GM23338 (cell line): ENCODE data around the gene ETFB. TPM values are rescaled to one million over a fixed set of nuclear protein-coding genes. Genes with fewer than 3 reads are reported as not detected.
A peak's percentile ranks its signal among the peaks of the same experiment; 100 is the strongest.

Experiments
- ATAC-seq: fragments of 200-7000 bp; cut with Tn5 transposase; 3 replicates; pipeline ENCODE4 v1.9.1; 2020
- DNase-seq: peaks from one replicate; pipeline ENCODE4 v3.0.0-alpha.2; 2015; ENCODE audit warnings: low spot score
- H2AFZ ChIP-seq: fragments of 200-600 bp; sonication (generic); 2 replicates; pipeline ENCODE4 v1.8.0; 2016; ENCODE audit warnings: antibody characterized with exemption, mild to moderate bottlenecking, moderate library complexity
- H3F3A ChIP-seq: fragments of 200-600 bp; sonication (generic); replicated peaks from 2 replicates; pipeline ENCODE4 v1.8.0; 2017; ENCODE audit warnings: antibody characterized with exemption, mixed run types, low read depth
- H3K27ac ChIP-seq: fragments of 200-600 bp; sonication (generic); 2 replicates; pipeline ENCODE4 v1.6.1; 2016; ENCODE audit warnings: low read depth
- H3K27me3 ChIP-seq: fragments of 200-600 bp; sonication (generic); 2 replicates; pipeline ENCODE4 v1.8.0; 2016; ENCODE audit warnings: mild to moderate bottlenecking, mixed run types, moderate library complexity; ENCODE audit not compliant: insufficient read depth
- H3K36me3 ChIP-seq: fragments of 200-600 bp; sonication (generic); 2 replicates; pipeline ENCODE4 v1.8.0; 2016; ENCODE audit warnings: mild to moderate bottlenecking; ENCODE audit not compliant: insufficient read depth
- H3K4me1 ChIP-seq: fragments of 200-600 bp; sonication (generic); 2 replicates; pipeline ENCODE4 v1.8.0; 2016; ENCODE audit warnings: mild to moderate bottlenecking, moderate library complexity; ENCODE audit not compliant: insufficient read depth
- H3K4me2 ChIP-seq: fragments of 200-600 bp; sonication (generic); 2 replicates; pipeline ENCODE4 v1.7.1; 2017; ENCODE audit warnings: mixed run types
- H3K4me3 ChIP-seq: fragments of 200-600 bp; sonication (generic); 2 replicates; pipeline ENCODE4 v1.6.1; 2016; ENCODE audit warnings: mixed run types
- H3K79me2 ChIP-seq: fragments of 200-600 bp; sonication (generic); replicated peaks from 2 replicates; pipeline ENCODE4 v1.8.0; 2017; ENCODE audit warnings: mild to moderate bottlenecking; ENCODE audit not compliant: insufficient read depth
- H3K9me2 ChIP-seq: fragments of 200-600 bp; sonication (generic); 2 replicates; pipeline ENCODE4 v1.8.0; 2017; ENCODE audit not compliant: insufficient read depth
- H4K20me1 ChIP-seq: fragments of 200-600 bp; sonication (generic); replicated peaks from 2 replicates; pipeline ENCODE4 v1.8.0; 2017; ENCODE audit warnings: mild to moderate bottlenecking; ENCODE audit not compliant: insufficient read depth
- H3K27ac Mint-ChIP-seq: 2 replicates; pipeline ENCODE4 v1.8.0; 2020; ENCODE audit warnings: inconsistent platforms, mild to moderate bottlenecking, moderate library complexity, mixed read lengths
- H3K27me3 Mint-ChIP-seq: 3 replicates; pipeline ENCODE4 v1.8.0; 2022; ENCODE audit warnings: low read depth, mild to moderate bottlenecking, moderate library complexity, mixed read lengths, inconsistent platforms; ENCODE audit not compliant: insufficient read depth, poor library complexity
- H3K36me3 Mint-ChIP-seq: 3 replicates; pipeline ENCODE4 v1.8.0; 2021; ENCODE audit warnings: low read depth, mild to moderate bottlenecking, inconsistent platforms, moderate library complexity, mixed read lengths
- H3K4me1 Mint-ChIP-seq: 3 replicates; pipeline ENCODE4 v1.8.0; 2020; ENCODE audit warnings: mild to moderate bottlenecking, inconsistent platforms, mixed read lengths
- H3K4me3 Mint-ChIP-seq: 3 replicates; pipeline ENCODE4 v1.8.0; 2021; ENCODE audit warnings: moderate library complexity, mild to moderate bottlenecking, inconsistent platforms, mixed read lengths
- H3K9me3 Mint-ChIP-seq: 3 replicates; pipeline ENCODE4 v1.8.0; 2020; ENCODE audit warnings: moderate library complexity, mild to moderate bottlenecking, inconsistent platforms, mixed read lengths
- CREB1 ChIP-seq: fragments of 250-450 bp; sonication (Bioruptor Pico); IDR thresholded peaks from 2 replicates; pipeline ENCODE4 v1.5.0; 2020; ENCODE audit warnings: low read depth, mild to moderate bottlenecking, moderate library complexity
- EZH2 ChIP-seq: fragments of 200-600 bp; sonication (generic); IDR thresholded peaks from one replicate; pipeline ENCODE4 v1.8.0; 2017; ENCODE audit warnings: antibody characterized with exemption, mild to moderate bottlenecking, low read depth; ENCODE audit not compliant: unreplicated experiment
- EZH2phosphoT487 ChIP-seq: fragments of 200-600 bp; sonication (generic); IDR thresholded peaks from one replicate; pipeline ENCODE4 v1.8.1; 2018; ENCODE audit warnings: antibody characterized with exemption; ENCODE audit not compliant: unreplicated experiment
- POLR2AphosphoS5 ChIP-seq: IDR thresholded peaks from 2 replicates; pipeline ENCODE4 v1.6.1; 2016; ENCODE audit warnings: antibody characterized with exemption, low read depth
- STAT1 ChIP-seq: IDR thresholded peaks from one replicate; pipeline ENCODE4 v1.6.1; 2016; ENCODE audit warnings: antibody characterized with exemption; ENCODE audit not compliant: unreplicated experiment
- ZNF114 ChIP-seq: fragments of 250-450 bp; sonication (Bioruptor Pico); IDR thresholded peaks from 2 replicates; pipeline ENCODE4 v1.5.0; 2020; ENCODE audit warnings: mild to moderate bottlenecking, moderate library complexity
- ZNF331 ChIP-seq: fragments of 250-450 bp; sonication (Bioruptor Pico); IDR thresholded peaks from 2 replicates; pipeline ENCODE4 v1.5.0; 2020; ENCODE audit warnings: low read depth, mild to moderate bottlenecking, moderate library complexity
- polyA plus RNA-seq: library from polyadenylated mRNA; unstranded; fragments of >200 nt; fragmentation: Nextera tagmentation; extraction: Ambion mirVana; gene quantifications from 2 replicates; pipeline ENCODE4 v1.2.1, GENCODE V29; 2016
- total RNA-seq: library from RNA; depleted of rRNA; stranded (reverse); fragments of >200 nt; shearing (Covaris generic); gene quantifications from 2 replicates; pipeline ENCODE4 v1.2.3, GENCODE V29; 2014
- TF ChIP-seq, protein P1 (sequence below): IDR thresholded peaks from one replicate; pipeline ENCODE4 v1.6.1; 2018; ENCODE audit warnings: antibody characterized with exemption; ENCODE audit not compliant: unreplicated experiment
- TF ChIP-seq, protein P2 (sequence below), 2 experiments: fragments of 200-600 bp in 1 of 2; sonication (generic) in 1 of 2; conservative IDR thresholded peaks; 2 replicates each; pipeline versions ENCODE4 v1.5.1 to v1.6.1; 2016 to 2017; ENCODE audit warnings: antibody characterized with exemption in 2 of 2, low read depth in 2 of 2, mild to moderate bottlenecking in 2 of 2, moderate library complexity in 1 of 2
- TF ChIP-seq, protein P3 (sequence below): IDR thresholded peaks from 2 replicates; pipeline ENCODE4 v1.6.1; 2016; ENCODE audit warnings: antibody characterized with exemption

The ETFB gene
- total and polyA plus RNA-seq, 2 experiments from 2014 or later = 37.3 to 63.4 TPM

DNA sequence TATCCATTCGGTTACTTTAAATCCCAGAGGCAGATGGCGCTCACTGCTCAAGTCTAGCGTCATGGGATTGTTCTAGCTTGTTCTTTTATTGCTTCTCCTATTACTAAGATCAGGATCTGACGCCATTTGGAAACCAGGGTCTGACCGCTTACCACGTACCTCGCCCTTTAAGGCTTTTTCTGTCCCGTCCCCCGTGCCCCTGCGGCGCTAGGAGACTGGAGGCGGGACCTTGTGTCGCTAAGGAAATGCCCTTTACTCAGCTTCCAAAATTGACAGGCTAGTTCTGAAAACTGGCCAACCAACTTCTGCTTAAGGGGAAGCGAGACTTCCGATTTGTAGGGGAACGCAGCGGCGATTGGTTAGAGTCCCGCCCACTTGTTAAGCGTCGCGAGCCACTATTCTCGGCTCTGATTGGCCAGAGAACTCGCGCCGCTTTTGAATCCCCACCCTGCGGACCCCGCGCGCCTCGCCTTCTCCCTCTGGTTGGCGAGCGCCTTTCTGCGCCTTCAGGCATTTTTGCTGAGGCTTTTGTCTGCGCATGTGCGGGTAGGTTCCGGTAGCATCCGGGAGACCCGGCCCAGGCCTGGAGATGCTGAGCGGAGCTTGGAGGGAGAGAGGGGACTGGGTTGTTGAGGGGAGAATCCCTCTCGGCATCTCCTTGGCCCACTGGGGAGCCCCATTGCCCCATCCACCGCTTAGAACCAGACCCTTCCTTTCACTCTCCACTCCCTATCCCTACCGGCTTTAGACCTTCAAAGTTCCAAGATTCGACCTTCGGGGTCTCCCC, 28.1 kb upstream of the ETFB start:
- peak; percentile 92 for ATAC-seq
- Mint-ChIP-seq H3K27me3 (peaks cover 12% of the 10 kb centered on the region), H3K9me3 (no peaks in the 10 kb centered on the region; the same call in 1 of the 3 replicates)

DNA sequence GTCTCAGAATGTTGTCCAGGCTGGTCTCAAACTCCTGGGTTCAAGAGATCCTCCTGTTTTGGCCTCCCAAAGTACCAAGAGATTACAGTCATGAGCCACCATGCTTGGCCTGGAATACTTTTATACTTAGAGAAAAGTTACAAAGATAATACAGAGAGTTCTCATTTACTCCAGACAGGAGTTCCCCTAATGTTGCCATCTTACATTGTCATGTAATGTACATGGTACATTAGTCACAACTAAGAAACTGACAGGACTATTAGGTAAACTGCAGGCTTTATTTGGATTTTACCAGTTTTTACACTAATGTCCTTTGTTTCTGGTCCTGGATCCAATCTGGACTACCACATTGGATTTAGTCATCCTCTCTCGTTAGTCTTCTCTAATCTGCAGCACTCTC, 26.5 kb upstream of the ETFB start:
- Histone ChIP-seq H3K27ac (no peak overlapping the region), H3K4me2 (no peak overlapping the region), H4K20me1 (no peaks in the 10 kb centered on the region), H3K4me3 (no peak overlapping the region), H2AFZ (no peak overlapping the region), H3F3A (0 out of 2 replicates have a peak, but pooled peaks cover 3% of the 10 kb centered on the region), H3K9me2 (no peaks in the 10 kb centered on the region), H3K79me2 (peaks cover 9% of the 10 kb centered on the region; the same call in 1 of the 2 replicates), H3K36me3 (no peaks in the 10 kb centered on the region), H3K4me1 (0 out of 2 replicates have a peak, but pooled peaks cover 8% of the 10 kb centered on the region), H3K27me3 (no peaks in the 10 kb centered on the region)
- DNase-seq = no peak
- Mint-ChIP-seq H3K9me3 (no peaks in the 10 kb centered on the region; the same call in 1 of the 3 replicates), H3K27ac (no peak overlapping the region), H3K36me3 (peaks cover 7% of the 10 kb centered on the region), H3K4me1 (peaks cover 28% of the 10 kb centered on the region), H3K27me3 (peaks cover 18% of the 10 kb centered on the region), H3K4me3 (0 out of 3 replicates have a peak overlapping the region, but pooled peaks have one; percentile 11)
- ATAC-seq = no peak
- TF ChIP-seq STAT1 = no peak
- no peak for TF ChIP-seq POLR2AphosphoS5
- TF ChIP-seq ZNF114 (CRISPR knock-in tag) = no peak
- TF ChIP-seq ZNF331 (CRISPR knock-in tag) = no peak
- TF ChIP-seq EZH2phosphoT487 = no peak
- TF ChIP-seq, protein P1, sequence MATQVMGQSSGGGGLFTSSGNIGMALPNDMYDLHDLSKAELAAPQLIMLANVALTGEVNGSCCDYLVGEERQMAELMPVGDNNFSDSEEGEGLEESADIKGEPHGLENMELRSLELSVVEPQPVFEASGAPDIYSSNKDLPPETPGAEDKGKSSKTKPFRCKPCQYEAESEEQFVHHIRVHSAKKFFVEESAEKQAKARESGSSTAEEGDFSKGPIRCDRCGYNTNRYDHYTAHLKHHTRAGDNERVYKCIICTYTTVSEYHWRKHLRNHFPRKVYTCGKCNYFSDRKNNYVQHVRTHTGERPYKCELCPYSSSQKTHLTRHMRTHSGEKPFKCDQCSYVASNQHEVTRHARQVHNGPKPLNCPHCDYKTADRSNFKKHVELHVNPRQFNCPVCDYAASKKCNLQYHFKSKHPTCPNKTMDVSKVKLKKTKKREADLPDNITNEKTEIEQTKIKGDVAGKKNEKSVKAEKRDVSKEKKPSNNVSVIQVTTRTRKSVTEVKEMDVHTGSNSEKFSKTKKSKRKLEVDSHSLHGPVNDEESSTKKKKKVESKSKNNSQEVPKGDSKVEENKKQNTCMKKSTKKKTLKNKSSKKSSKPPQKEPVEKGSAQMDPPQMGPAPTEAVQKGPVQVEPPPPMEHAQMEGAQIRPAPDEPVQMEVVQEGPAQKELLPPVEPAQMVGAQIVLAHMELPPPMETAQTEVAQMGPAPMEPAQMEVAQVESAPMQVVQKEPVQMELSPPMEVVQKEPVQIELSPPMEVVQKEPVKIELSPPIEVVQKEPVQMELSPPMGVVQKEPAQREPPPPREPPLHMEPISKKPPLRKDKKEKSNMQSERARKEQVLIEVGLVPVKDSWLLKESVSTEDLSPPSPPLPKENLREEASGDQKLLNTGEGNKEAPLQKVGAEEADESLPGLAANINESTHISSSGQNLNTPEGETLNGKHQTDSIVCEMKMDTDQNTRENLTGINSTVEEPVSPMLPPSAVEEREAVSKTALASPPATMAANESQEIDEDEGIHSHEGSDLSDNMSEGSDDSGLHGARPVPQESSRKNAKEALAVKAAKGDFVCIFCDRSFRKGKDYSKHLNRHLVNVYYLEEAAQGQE = no peak

More for the DNA sequence above, 28.1 kb upstream of the ETFB start:
- Histone ChIP-seq H3F3A (0 out of 2 replicates have a peak, but pooled peaks cover 3% of the 10 kb centered on the region), H3K4me3 (peak overlapping the region; percentile 59), H3K36me3 (no peaks in the 10 kb centered on the region), H3K27me3 (no peaks in the 10 kb centered on the region), H3K4me1 (0 out of 2 replicates have a peak, but pooled peaks cover 8% of the 10 kb centered on the region), H4K20me1 (no peaks in the 10 kb centered on the region), H3K9me2 (no peaks in the 10 kb centered on the region), H2AFZ (no peak overlapping the region), H3K27ac (peak overlapping the region; percentile 92), H3K4me2 (peak overlapping the region; percentile 83), H3K79me2 (peaks cover 11% of the 10 kb centered on the region; the same call in 1 of the 2 replicates)
- Mint-ChIP-seq H3K36me3 (peaks cover 7% of the 10 kb centered on the region), H3K4me1 (peaks cover 31% of the 10 kb centered on the region), H3K4me3 (peak overlapping the region; percentile 94), H3K27ac (peak overlapping the region; percentile 97)
- peak; percentile 100 for DNase-seq
- TF ChIP-seq POLR2AphosphoS5 (peak; percentile 90), CREB1 (CRISPR knock-in tag) (peak; percentile 55; the same call in 1 of the 2 replicates), EZH2 (no peak)
- TF ChIP-seq, protein P2, sequence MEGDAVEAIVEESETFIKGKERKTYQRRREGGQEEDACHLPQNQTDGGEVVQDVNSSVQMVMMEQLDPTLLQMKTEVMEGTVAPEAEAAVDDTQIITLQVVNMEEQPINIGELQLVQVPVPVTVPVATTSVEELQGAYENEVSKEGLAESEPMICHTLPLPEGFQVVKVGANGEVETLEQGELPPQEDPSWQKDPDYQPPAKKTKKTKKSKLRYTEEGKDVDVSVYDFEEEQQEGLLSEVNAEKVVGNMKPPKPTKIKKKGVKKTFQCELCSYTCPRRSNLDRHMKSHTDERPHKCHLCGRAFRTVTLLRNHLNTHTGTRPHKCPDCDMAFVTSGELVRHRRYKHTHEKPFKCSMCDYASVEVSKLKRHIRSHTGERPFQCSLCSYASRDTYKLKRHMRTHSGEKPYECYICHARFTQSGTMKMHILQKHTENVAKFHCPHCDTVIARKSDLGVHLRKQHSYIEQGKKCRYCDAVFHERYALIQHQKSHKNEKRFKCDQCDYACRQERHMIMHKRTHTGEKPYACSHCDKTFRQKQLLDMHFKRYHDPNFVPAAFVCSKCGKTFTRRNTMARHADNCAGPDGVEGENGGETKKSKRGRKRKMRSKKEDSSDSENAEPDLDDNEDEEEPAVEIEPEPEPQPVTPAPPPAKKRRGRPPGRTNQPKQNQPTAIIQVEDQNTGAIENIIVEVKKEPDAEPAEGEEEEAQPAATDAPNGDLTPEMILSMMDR (conservative IDR thresholded peaks at IDR 0.05; ENCODE audit: low read depth in 2 of 2) = no peak
- TF ChIP-seq, protein P3, sequence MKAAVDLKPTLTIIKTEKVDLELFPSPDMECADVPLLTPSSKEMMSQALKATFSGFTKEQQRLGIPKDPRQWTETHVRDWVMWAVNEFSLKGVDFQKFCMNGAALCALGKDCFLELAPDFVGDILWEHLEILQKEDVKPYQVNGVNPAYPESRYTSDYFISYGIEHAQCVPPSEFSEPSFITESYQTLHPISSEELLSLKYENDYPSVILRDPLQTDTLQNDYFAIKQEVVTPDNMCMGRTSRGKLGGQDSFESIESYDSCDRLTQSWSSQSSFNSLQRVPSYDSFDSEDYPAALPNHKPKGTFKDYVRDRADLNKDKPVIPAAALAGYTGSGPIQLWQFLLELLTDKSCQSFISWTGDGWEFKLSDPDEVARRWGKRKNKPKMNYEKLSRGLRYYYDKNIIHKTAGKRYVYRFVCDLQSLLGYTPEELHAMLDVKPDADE = peak; percentile 45; the same call in 1 of the 2 replicates
